ENCODE measurements around the gene ARHGAP4.

The ARHGAP4 gene

GRCh38 chrX:153901753-153902140, 24.3 kb downstream of the ARHGAP4 start:
- H3K4me3 Mint-ChIP-seq: no peak overlapping the region
- H3K27me3 Mint-ChIP-seq: no peaks in the 10 kb centered on the region
- no peaks in the 10 kb centered on the region for H3K36me3 Mint-ChIP-seq (ENCODE audit: low read depth)
- H3K4me1 Mint-ChIP-seq (ENCODE audit: low read depth): peaks cover 33% of the 10 kb centered on the region
- H3K27ac Mint-ChIP-seq: no peak overlapping the region
- H3K9me3 Mint-ChIP-seq: no peaks in the 10 kb centered on the region

GRCh38 chrX:153900831-153901752, 25.0 kb downstream of the ARHGAP4 start:
- Mint-ChIP-seq H3K4me3 (peak overlapping the region; percentile 52), H3K9me3 (no peaks in the 10 kb centered on the region), H3K36me3 (ENCODE audit: low read depth) (no peaks in the 10 kb centered on the region), H3K27me3 (no peaks in the 10 kb centered on the region), H3K4me1 (ENCODE audit: low read depth) (peaks cover 33% of the 10 kb centered on the region), H3K27ac (peak overlapping the region; percentile 63)

- Mint-ChIP-seq H3K4me3 (no peak overlapping the region), H3K9me3 (no peaks in the 10 kb centered on the region), H3K27me3 (no peaks in the 10 kb centered on the region), H3K36me3 (ENCODE audit: low read depth) (no peaks in the 10 kb centered on the region), H3K27ac (no peak overlapping the region), H3K4me1 (ENCODE audit: low read depth) (peaks cover 17% of the 10 kb centered on the region)
Observed at GRCh38 chrX:153897899-153898298, 28.2 kb downstream of the ARHGAP4 start.

- Mint-ChIP-seq H3K27me3 (peaks cover 16% of the 10 kb centered on the region), H3K9me3 (no peaks in the 10 kb centered on the region)
Observed at GRCh38 chrX:153889123-153889522, 36.9 kb downstream of the ARHGAP4 start.

GRCh38 chrX:153888344-153888743, 37.7 kb downstream of the ARHGAP4 start:
- no peaks in the 10 kb centered on the region for H3K9me3 Mint-ChIP-seq
- peaks cover 5% of the 10 kb centered on the region for H3K4me1 Mint-ChIP-seq (ENCODE audit: low read depth)
- H3K4me3 Mint-ChIP-seq: no peak overlapping the region

More at GRCh38 chrX:153889123-153889522, 36.9 kb downstream of the ARHGAP4 start:
- no peak overlapping the region for H3K27ac Mint-ChIP-seq
- peaks cover 5% of the 10 kb centered on the region for H3K4me1 Mint-ChIP-seq (ENCODE audit: low read depth)
- H3K36me3 Mint-ChIP-seq (ENCODE audit: low read depth): no peaks in the 10 kb centered on the region
- H3K4me3 Mint-ChIP-seq: no peak overlapping the region

GRCh38 chrX:153887385-153887784, 38.7 kb downstream of the ARHGAP4 start:
- Mint-ChIP-seq H3K27me3 (peaks cover 17% of the 10 kb centered on the region), H3K4me3 (no peak overlapping the region), H3K4me1 (ENCODE audit: low read depth) (peaks cover 5% of the 10 kb centered on the region), H3K9me3 (no peaks in the 10 kb centered on the region), H3K27ac (no peak overlapping the region), H3K36me3 (ENCODE audit: low read depth) (no peaks in the 10 kb centered on the region)

More at GRCh38 chrX:153888344-153888743, 37.7 kb downstream of the ARHGAP4 start:
- Mint-ChIP-seq H3K36me3 (ENCODE audit: low read depth) (no peaks in the 10 kb centered on the region), H3K27ac (no peak overlapping the region), H3K27me3 (peaks cover 16% of the 10 kb centered on the region)

GRCh38 chrX:153886915-153887314, 39.1 kb downstream of the ARHGAP4 start:
- peaks cover 5% of the 10 kb centered on the region for H3K4me1 Mint-ChIP-seq (ENCODE audit: low read depth)
- no peak overlapping the region for H3K4me3 Mint-ChIP-seq

GRCh38 chrX:153885968-153886903, 39.8 kb downstream of the ARHGAP4 start, which contains the start of gene L1CAM:
Gene L1CAM, minus strand, starts transcription at chrX:153886173. Its CDS starts 10,337 bp downstream, at chrX:153875836.
- peaks cover 19% of the 10 kb centered on the region for H3K27me3 Mint-ChIP-seq

More at GRCh38 chrX:153886915-153887314, 39.1 kb downstream of the ARHGAP4 start:
- Mint-ChIP-seq H3K36me3 (ENCODE audit: low read depth) (no peaks in the 10 kb centered on the region), H3K27ac (no peak overlapping the region), H3K27me3 (peaks cover 19% of the 10 kb centered on the region), H3K9me3 (no peaks in the 10 kb centered on the region)

GRCh38 chrX:153885208-153885787, 40.8 kb downstream of the ARHGAP4 start:
- Mint-ChIP-seq H3K4me3 (peak overlapping the region; percentile 17), H3K4me1 (ENCODE audit: low read depth) (peaks cover 5% of the 10 kb centered on the region), H3K9me3 (no peaks in the 10 kb centered on the region), H3K27ac (no peak overlapping the region), H3K36me3 (ENCODE audit: low read depth) (no peaks in the 10 kb centered on the region), H3K27me3 (peaks cover 19% of the 10 kb centered on the region)

More at GRCh38 chrX:153885968-153886903, 39.8 kb downstream of the ARHGAP4 start, which contains the start of gene L1CAM:
- no peaks in the 10 kb centered on the region for H3K36me3 Mint-ChIP-seq (ENCODE audit: low read depth)
- peak within 1 kb of the TSS; percentile 17 for H3K4me3 Mint-ChIP-seq
- no peaks in the 10 kb centered on the region for H3K9me3 Mint-ChIP-seq
- H3K4me1 Mint-ChIP-seq (ENCODE audit: low read depth): peaks cover 5% of the 10 kb centered on the region
- H3K27ac Mint-ChIP-seq: no peak within 1 kb of the TSS

GRCh38 chrX:153884590-153884989, 41.5 kb downstream of the ARHGAP4 start:
- no peaks in the 10 kb centered on the region for H3K9me3 Mint-ChIP-seq
- peaks cover 5% of the 10 kb centered on the region for H3K4me1 Mint-ChIP-seq (ENCODE audit: low read depth)
- peaks cover 19% of the 10 kb centered on the region for H3K27me3 Mint-ChIP-seq
- no peak overlapping the region for H3K4me3 Mint-ChIP-seq
- no peak overlapping the region for H3K27ac Mint-ChIP-seq
- H3K36me3 Mint-ChIP-seq (ENCODE audit: low read depth): no peaks in the 10 kb centered on the region

GRCh38 chrX:153884136-153884535, 41.9 kb downstream of the ARHGAP4 start:
- Mint-ChIP-seq H3K4me3 (no peak overlapping the region), H3K9me3 (no peaks in the 10 kb centered on the region), H3K36me3 (ENCODE audit: low read depth) (no peaks in the 10 kb centered on the region), H3K4me1 (ENCODE audit: low read depth) (peaks cover 9% of the 10 kb centered on the region), H3K27ac (no peak overlapping the region), H3K27me3 (peaks cover 21% of the 10 kb centered on the region)

GRCh38 chrX:153883163-153883843, 42.8 kb downstream of the ARHGAP4 start:
- peaks cover 25% of the 10 kb centered on the region for H3K27me3 Mint-ChIP-seq
- no peak overlapping the region for H3K27ac Mint-ChIP-seq
- no peaks in the 10 kb centered on the region for H3K9me3 Mint-ChIP-seq
- H3K36me3 Mint-ChIP-seq (ENCODE audit: low read depth): no peaks in the 10 kb centered on the region
- H3K4me1 Mint-ChIP-seq (ENCODE audit: low read depth): peaks cover 16% of the 10 kb centered on the region
- H3K4me3 Mint-ChIP-seq: no peak overlapping the region

GRCh38 chrX:153882557-153882956, 43.5 kb downstream of the ARHGAP4 start:
- Mint-ChIP-seq H3K4me3 (no peak overlapping the region), H3K27me3 (peaks cover 22% of the 10 kb centered on the region), H3K9me3 (no peaks in the 10 kb centered on the region), H3K36me3 (ENCODE audit: low read depth) (no peaks in the 10 kb centered on the region), H3K27ac (no peak overlapping the region), H3K4me1 (ENCODE audit: low read depth) (peaks cover 20% of the 10 kb centered on the region)

- Mint-ChIP-seq H3K4me3 (no peak overlapping the region), H3K27ac (no peak overlapping the region), H3K4me1 (ENCODE audit: low read depth) (peaks cover 23% of the 10 kb centered on the region), H3K27me3 (peaks cover 21% of the 10 kb centered on the region), H3K36me3 (ENCODE audit: low read depth) (no peaks in the 10 kb centered on the region), H3K9me3 (no peaks in the 10 kb centered on the region)
Observed at GRCh38 chrX:153882086-153882498, 44.0 kb downstream of the ARHGAP4 start.

Measured in stimulated activated naive CD8-positive, alpha-beta T cell treated with anti-CD3 and anti-CD28 coated beads, Interleukin-15, Interleukin-2, amounts not matched to agents 100 ng/mL and 50 ng/mL, for 24 hours (primary cell).